Measurements from ENCODE around the gene RNASE13. TPM values are rescaled to one million over a fixed set of nuclear protein-coding genes. Genes with fewer than 3 reads are reported as not detected.

Gene RNASE13
- total RNA-seq, 2 donors from 2014 or later: not detected

DNA sequence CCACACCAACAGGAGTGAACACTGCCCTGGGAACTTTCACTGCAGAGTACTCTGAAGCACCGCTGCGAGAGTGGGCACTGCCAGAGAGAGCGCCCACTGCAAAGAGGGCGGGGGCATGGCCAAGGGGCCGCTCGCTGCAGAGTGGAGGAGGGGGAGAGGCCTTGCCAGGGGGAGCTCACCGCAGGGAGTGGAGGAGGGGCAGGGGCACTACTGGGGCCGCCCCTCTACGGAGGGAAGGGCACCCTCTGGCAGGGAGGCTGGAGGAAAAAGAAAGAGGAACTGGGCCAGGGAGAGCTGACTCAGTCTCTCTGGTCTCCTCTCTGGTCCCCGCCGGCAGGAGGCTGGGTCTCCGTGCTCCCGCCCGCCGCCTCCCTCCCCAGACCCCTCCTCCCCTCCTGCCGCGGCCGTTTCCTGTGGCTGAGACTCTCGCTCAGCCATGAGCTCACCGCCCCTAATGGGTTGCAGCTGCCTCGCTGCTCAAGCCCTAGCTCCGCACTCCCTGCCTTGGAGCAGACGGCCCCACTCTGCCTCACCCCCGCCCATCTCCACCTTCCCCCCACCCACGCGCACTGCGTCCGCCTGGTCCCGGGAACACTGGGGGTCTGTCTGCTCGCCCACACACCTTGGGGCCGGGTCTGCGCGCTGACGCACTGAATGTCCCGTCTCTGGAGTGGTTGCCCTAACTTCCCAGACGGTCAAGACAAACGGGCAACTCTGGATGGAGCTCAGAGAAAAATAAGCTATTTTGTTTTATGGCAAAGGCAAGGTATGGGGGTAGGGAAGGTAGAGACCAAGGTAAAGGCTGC is 36.8 kb upstream of the RNASE13 start:
- H3K4me1 Mint-ChIP-seq: peaks cover 16% of the 10 kb centered on the region
- Histone ChIP-seq H3K9ac (ENCODE audit: extremely low read depth, low read length, poor library complexity, severe bottlenecking) (peak overlapping the region; percentile 70), H3K27ac (ENCODE audit: low read depth, low read length) (peak overlapping the region; percentile 94), H3K4me1 (ENCODE audit: control insufficient read depth, insufficient read depth, low read length) (peaks cover 4% of the 10 kb centered on the region), H3K9me3 (ENCODE audit: control insufficient read depth, low read length) (no peaks in the 10 kb centered on the region), H3K27me3 (ENCODE audit: control insufficient read depth, insufficient read depth, low read length, poor library complexity, severe bottlenecking) (no peaks in the 10 kb centered on the region), H3K36me3 (ENCODE audit: control insufficient read depth, insufficient read depth, low read length) (peaks cover 38% of the 10 kb centered on the region), H3K4me3 (ENCODE audit: low read length) (peak overlapping the region; percentile 93)
- H3K9me3 Mint-ChIP-seq: no peaks in the 10 kb centered on the region
- peak; percentile 96 for DNase-seq
- H3K27me3 Mint-ChIP-seq (ENCODE audit: insufficient read depth): peaks cover 8% of the 10 kb centered on the region
- H3K27ac Mint-ChIP-seq: peak overlapping the region; percentile 95
- WGBS, 2 experiments (ENCODE audit: insufficient coverage in 1 of 2, insufficient read length in 1 of 2): 2% methylated on average over 19 to 37 of the region's 37 CpGs
- peaks cover 32% of the 10 kb centered on the region for H3K36me3 Mint-ChIP-seq (ENCODE audit: low read depth)
- H3K4me3 Mint-ChIP-seq: peak overlapping the region; percentile 86
- TF ChIP-seq, protein P1, sequence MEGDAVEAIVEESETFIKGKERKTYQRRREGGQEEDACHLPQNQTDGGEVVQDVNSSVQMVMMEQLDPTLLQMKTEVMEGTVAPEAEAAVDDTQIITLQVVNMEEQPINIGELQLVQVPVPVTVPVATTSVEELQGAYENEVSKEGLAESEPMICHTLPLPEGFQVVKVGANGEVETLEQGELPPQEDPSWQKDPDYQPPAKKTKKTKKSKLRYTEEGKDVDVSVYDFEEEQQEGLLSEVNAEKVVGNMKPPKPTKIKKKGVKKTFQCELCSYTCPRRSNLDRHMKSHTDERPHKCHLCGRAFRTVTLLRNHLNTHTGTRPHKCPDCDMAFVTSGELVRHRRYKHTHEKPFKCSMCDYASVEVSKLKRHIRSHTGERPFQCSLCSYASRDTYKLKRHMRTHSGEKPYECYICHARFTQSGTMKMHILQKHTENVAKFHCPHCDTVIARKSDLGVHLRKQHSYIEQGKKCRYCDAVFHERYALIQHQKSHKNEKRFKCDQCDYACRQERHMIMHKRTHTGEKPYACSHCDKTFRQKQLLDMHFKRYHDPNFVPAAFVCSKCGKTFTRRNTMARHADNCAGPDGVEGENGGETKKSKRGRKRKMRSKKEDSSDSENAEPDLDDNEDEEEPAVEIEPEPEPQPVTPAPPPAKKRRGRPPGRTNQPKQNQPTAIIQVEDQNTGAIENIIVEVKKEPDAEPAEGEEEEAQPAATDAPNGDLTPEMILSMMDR (conservative IDR thresholded peaks at IDR 0.05): peak; percentile 31

DNA sequence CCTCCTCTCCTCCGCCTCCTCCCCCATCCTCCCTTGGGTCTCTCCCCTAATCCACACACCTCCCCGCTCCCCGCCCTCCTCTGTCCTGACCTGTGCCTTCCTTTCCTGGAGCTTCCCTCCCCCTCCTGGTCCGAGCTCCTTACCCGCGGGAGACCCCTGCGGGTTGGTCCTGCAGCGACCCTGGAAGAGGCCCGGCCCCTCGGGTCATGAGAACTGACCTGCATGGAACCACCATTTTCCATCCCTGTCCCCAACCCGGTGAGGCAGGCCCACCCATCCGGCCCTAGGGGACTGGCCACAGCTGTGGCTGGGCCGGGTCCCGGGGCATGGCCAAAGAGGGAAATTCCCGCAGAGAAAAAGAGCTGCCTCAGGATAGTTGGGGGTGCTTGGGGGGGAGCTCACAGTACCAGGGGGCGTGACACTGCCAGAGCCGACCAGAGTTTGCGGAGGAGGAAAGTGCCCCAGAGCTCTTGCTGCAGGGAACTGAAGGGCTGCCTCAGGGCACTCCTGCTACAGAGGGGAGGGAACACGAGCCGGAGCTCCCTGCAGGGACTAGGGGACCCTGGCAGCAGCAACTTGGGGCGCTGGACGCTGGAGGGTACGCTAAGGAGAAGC is 36.1 kb upstream of the RNASE13 start:
- H3K4me3 Mint-ChIP-seq: peak overlapping the region; percentile 86
- H3K27me3 Mint-ChIP-seq (ENCODE audit: insufficient read depth): peaks cover 8% of the 10 kb centered on the region
- H3K9ac ChIP-seq (ENCODE audit: extremely low read depth, low read length, poor library complexity, severe bottlenecking): peak overlapping the region; percentile 70
- peaks cover 30% of the 10 kb centered on the region for H3K36me3 ChIP-seq (ENCODE audit: control insufficient read depth, insufficient read depth, low read length)
- 0 to 3% methylated on average over 6 to 23 of the region's 23 CpGs for WGBS, 2 experiments (ENCODE audit: insufficient coverage in 1 of 2, insufficient read length in 1 of 2)
- no peaks in the 10 kb centered on the region for H3K9me3 Mint-ChIP-seq
- no peaks in the 10 kb centered on the region for H3K27me3 ChIP-seq (ENCODE audit: control insufficient read depth, insufficient read depth, low read length, poor library complexity, severe bottlenecking)
- peak overlapping the region; percentile 94 for H3K27ac ChIP-seq (ENCODE audit: low read depth, low read length)
- TF ChIP-seq, protein P1 (conservative IDR thresholded peaks at IDR 0.05): peak; percentile 45
- H3K4me1 Mint-ChIP-seq: peaks cover 16% of the 10 kb centered on the region
- peaks cover 4% of the 10 kb centered on the region for H3K4me1 ChIP-seq (ENCODE audit: control insufficient read depth, insufficient read depth, low read length)
- DNase-seq: peak; percentile 93
- peak overlapping the region; percentile 95 for H3K27ac Mint-ChIP-seq
- H3K9me3 ChIP-seq (ENCODE audit: control insufficient read depth, low read length): no peaks in the 10 kb centered on the region
- H3K36me3 Mint-ChIP-seq (ENCODE audit: low read depth): peaks cover 25% of the 10 kb centered on the region
- peak overlapping the region; percentile 93 for H3K4me3 ChIP-seq (ENCODE audit: low read length)

DNA sequence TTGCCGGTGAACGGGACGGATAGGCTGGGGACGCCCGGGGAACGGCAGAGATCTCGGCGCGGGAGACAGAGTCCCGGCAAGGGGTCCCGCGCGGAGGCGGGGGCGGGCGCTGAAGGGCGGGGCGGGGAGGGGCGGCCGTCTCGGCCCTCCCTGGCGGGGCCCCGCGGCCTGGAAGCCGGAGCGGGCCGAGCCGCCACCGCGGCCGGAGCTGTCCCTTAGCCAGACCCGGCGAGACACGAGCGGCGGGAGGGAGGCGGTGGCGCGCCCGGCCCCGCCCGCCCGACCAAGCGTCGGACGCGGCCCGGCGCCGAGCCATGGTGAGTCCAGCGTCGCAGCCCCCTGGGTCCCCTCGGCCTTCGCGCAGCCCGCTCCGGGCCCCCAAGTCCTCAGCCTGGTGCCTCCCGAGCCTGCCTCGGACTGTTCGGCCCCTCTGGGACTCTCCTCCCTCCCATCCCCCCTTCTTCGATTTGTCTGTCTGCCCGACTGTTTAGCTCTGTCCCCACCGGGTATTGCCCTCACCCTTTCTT is 35.5 kb upstream of the RNASE13 start, which contains the start of gene ARHGEF40:
Gene ARHGEF40 (plus strand): TSS at position 222 of the 527 bp plus-strand sequence. CDS start 93 bp downstream, at position 315.
- DNase-seq: peak; percentile 86
- Mint-ChIP-seq H3K27me3 (ENCODE audit: insufficient read depth) (peaks cover 8% of the 10 kb centered on the region), H3K4me1 (peaks cover 16% of the 10 kb centered on the region), H3K4me3 (peak within 1 kb of the TSS; percentile 86), H3K9me3 (no peaks in the 10 kb centered on the region), H3K36me3 (ENCODE audit: low read depth) (peaks cover 19% of the 10 kb centered on the region), H3K27ac (peak within 1 kb of the TSS; percentile 95)
- H3K9ac ChIP-seq (ENCODE audit: extremely low read depth, low read length, poor library complexity, severe bottlenecking): peak within 1 kb of the TSS; percentile 70
- peaks cover 25% of the 10 kb centered on the region for H3K36me3 ChIP-seq (ENCODE audit: control insufficient read depth, insufficient read depth, low read length)
- H3K27me3 ChIP-seq (ENCODE audit: control insufficient read depth, insufficient read depth, low read length, poor library complexity, severe bottlenecking): no peaks in the 10 kb centered on the region
- H3K9me3 ChIP-seq (ENCODE audit: control insufficient read depth, low read length): no peaks in the 10 kb centered on the region
- peaks cover 4% of the 10 kb centered on the region for H3K4me1 ChIP-seq (ENCODE audit: control insufficient read depth, insufficient read depth, low read length)
- TF ChIP-seq, protein P1 (conservative IDR thresholded peaks at IDR 0.05): no peak
- peak within 1 kb of the TSS; percentile 94 for H3K27ac ChIP-seq (ENCODE audit: low read depth, low read length)
- H3K4me3 ChIP-seq (ENCODE audit: low read length): peak within 1 kb of the TSS; percentile 93
- 0% methylated on average over 9 to 63 of the region's 63 CpGs for WGBS, 2 experiments (ENCODE audit: insufficient coverage in 1 of 2, insufficient read length in 1 of 2)
